Mesenchymal stem cell (in vitro differentiated cells and primary cell): Measurements from ENCODE around the gene TSPAN9.
A peak's percentile ranks its signal among the peaks of the same experiment; 100 is the strongest.

Source experiments
- DNase-seq: peaks from one replicate; pipeline ENCODE4 v3.0.0-alpha.2; 2013
- H2AFZ ChIP-seq: one replicate; pipeline ENCODE4 v1.6.1; 2013; ENCODE audit warnings: low read depth, mild to moderate bottlenecking, control low read depth, inconsistent platforms, low read length, moderate library complexity
- H2AK5ac ChIP-seq: 2 replicates; pipeline ENCODE4 v1.6.1; 2013; ENCODE audit warnings: low read length, moderate library complexity, mild to moderate bottlenecking, inconsistent platforms; ENCODE audit not compliant: severe bottlenecking
- H2BK120ac ChIP-seq: one replicate; pipeline ENCODE4 v1.6.1; 2013; ENCODE audit warnings: low read depth, mild to moderate bottlenecking, inconsistent platforms, low read length, moderate library complexity
- H2BK12ac ChIP-seq, 2 experiments: one replicate each; pipeline ENCODE4 v1.6.1; 2013; ENCODE audit warnings: inconsistent platforms in 2 of 2, low read length in 2 of 2, mild to moderate bottlenecking in 2 of 2, moderate library complexity in 2 of 2, control low read depth in 1 of 2
- H2BK15ac ChIP-seq: one replicate; pipeline ENCODE4 v1.6.1; 2013; ENCODE audit warnings: mild to moderate bottlenecking, low read depth, inconsistent platforms; ENCODE audit not compliant: poor library complexity, severe bottlenecking
- H2BK5ac ChIP-seq: 2 replicates; pipeline ENCODE4 v1.6.1; 2013; ENCODE audit warnings: low read depth, mild to moderate bottlenecking, low read length, control low read depth, inconsistent platforms; ENCODE audit not compliant: poor library complexity, severe bottlenecking
- H3K14ac ChIP-seq, 2 experiments: one replicate each; pipeline ENCODE4 v1.6.1; 2013; ENCODE audit warnings: inconsistent platforms in 2 of 2, low read length in 2 of 2, control low read depth in 1 of 2, mild to moderate bottlenecking in 1 of 2, moderate library complexity in 1 of 2
- H3K18ac ChIP-seq, 2 experiments: one replicate each; pipeline ENCODE4 v1.6.1; 2013; ENCODE audit warnings: inconsistent platforms in 2 of 2, low read length in 2 of 2, control low read depth in 1 of 2, low read depth in 1 of 2, mild to moderate bottlenecking in 1 of 2
- H3K23ac ChIP-seq, 2 experiments: one replicate each; pipeline ENCODE4 v1.6.1; 2013; ENCODE audit warnings: inconsistent platforms in 2 of 2, low read length in 2 of 2, mild to moderate bottlenecking in 2 of 2, moderate library complexity in 2 of 2, control low read depth in 1 of 2
- H3K27ac ChIP-seq: 2 replicates; pipeline ENCODE4 v1.5.1; 2013; ENCODE audit warnings: mild to moderate bottlenecking, moderate library complexity, low read length, control low read depth, inconsistent platforms; ENCODE audit not compliant: poor library complexity, severe bottlenecking
- H3K27me3 ChIP-seq, 2 experiments: 2 replicates each; pipeline versions ENCODE4 v1.6.1 to v1.7.0; 2013; ENCODE audit warnings: low read length in 2 of 2, mild to moderate bottlenecking in 2 of 2, moderate library complexity in 2 of 2, control low read depth in 1 of 2, inconsistent platforms in 1 of 2; ENCODE audit not compliant: control insufficient read depth in 1 of 2, insufficient read depth in 1 of 2
- H3K36me3 ChIP-seq, 2 experiments: 2 replicates each; pipeline versions ENCODE4 v1.6.1 to v1.7.0; 2013; ENCODE audit warnings: low read length in 2 of 2, control low read depth in 1 of 2, inconsistent platforms in 1 of 2, low read depth in 1 of 2, mild to moderate bottlenecking in 1 of 2; ENCODE audit not compliant: insufficient read depth in 2 of 2, control insufficient read depth in 1 of 2
- H3K4ac ChIP-seq, 2 experiments: one replicate each; pipeline ENCODE4 v1.6.1; 2013; ENCODE audit warnings: inconsistent platforms in 2 of 2, low read length in 2 of 2, mild to moderate bottlenecking in 2 of 2, moderate library complexity in 2 of 2, control low read depth in 1 of 2, low read depth in 1 of 2
- H3K4me1 ChIP-seq: 2 replicates; pipeline ENCODE4 v1.6.1; 2013; ENCODE audit warnings: low read depth, low read length, control low read depth; ENCODE audit not compliant: control insufficient read depth, insufficient read depth
- H3K4me2 ChIP-seq: 2 replicates; pipeline ENCODE4 v1.6.1; 2013; ENCODE audit warnings: low read length, mild to moderate bottlenecking, inconsistent platforms; ENCODE audit not compliant: poor library complexity, severe bottlenecking
- H3K4me3 ChIP-seq, 2 experiments: 2 replicates each; pipeline versions ENCODE4 v1.5.1 to v1.7.0; 2013; ENCODE audit warnings: low read length in 2 of 2, mild to moderate bottlenecking in 2 of 2, control low read depth in 1 of 2, low read depth in 1 of 2; ENCODE audit not compliant: insufficient read depth in 1 of 2
- H3K79me1 ChIP-seq: replicated peaks from 2 replicates; pipeline ENCODE4 v1.6.1; 2013; ENCODE audit warnings: mild to moderate bottlenecking, control low read depth, low read length, inconsistent platforms; ENCODE audit not compliant: poor library complexity, severe bottlenecking
- H3K9ac ChIP-seq: 2 replicates; pipeline ENCODE4 v1.7.0; 2013; ENCODE audit warnings: mild to moderate bottlenecking, low read length, moderate library complexity
- H3K9me3 ChIP-seq: 2 replicates; pipeline ENCODE4 v1.7.0; 2013; ENCODE audit warnings: mild to moderate bottlenecking, low read length; ENCODE audit not compliant: control insufficient read depth
- H4K8ac ChIP-seq: one replicate; pipeline ENCODE4 v1.6.1; 2013; ENCODE audit warnings: inconsistent platforms, mild to moderate bottlenecking, low read length, moderate library complexity
- H4K91ac ChIP-seq: one replicate; pipeline ENCODE4 v1.6.1; 2013; ENCODE audit warnings: mild to moderate bottlenecking, low read length, inconsistent platforms
- WGBS: methylation state at CpG from one replicate; pipeline ENCODE4 v1.1.7; 2013; ENCODE audit warnings: mixed read lengths; 5-methylcytosine and 5-hydroxymethylcytosine counted together

The TSPAN9 gene

GRCh38 chr12:3130057-3130830 is 53.1 kb downstream of the TSPAN9 start:
- peaks cover 0 to 12% of the 10 kb centered on the region in 2 experiments for H3K36me3 ChIP-seq
- no peak overlapping the region for H3K4me3 ChIP-seq
- H2BK5ac ChIP-seq = no peak overlapping the region
- H3K23ac ChIP-seq = no peak overlapping the region
- H2BK120ac ChIP-seq = no peak overlapping the region
- no peak overlapping the region for H2AK5ac ChIP-seq
- DNase-seq = no peak
- peaks cover 10% of the 10 kb centered on the region for H3K9me3 ChIP-seq
- H3K27me3 ChIP-seq = no peaks in the 10 kb centered on the region
- H3K79me1 ChIP-seq = peaks cover 37% of the 10 kb centered on the region
- H3K4me1 ChIP-seq = peaks cover 26% of the 10 kb centered on the region
- no peak overlapping the region for H3K9ac ChIP-seq
- no peak overlapping the region for H4K8ac ChIP-seq
- H3K4me2 ChIP-seq = no peak overlapping the region
- H2AFZ ChIP-seq = no peak overlapping the region
- H2BK12ac ChIP-seq = peak overlapping the region; percentile 52 to 56
- H3K14ac ChIP-seq = peak overlapping the region in 1 of 2 experiments; percentile 72
- H2BK15ac ChIP-seq = no peak overlapping the region
- peak overlapping the region in 1 of 2 experiments; percentile 61 for H3K4ac ChIP-seq
- peak overlapping the region; percentile 8 to 76 for H3K18ac ChIP-seq
- 88% methylated on average over 24 of the region's 24 CpGs for WGBS
- peak overlapping the region; percentile 57 for H4K91ac ChIP-seq
- no peak overlapping the region for H3K27ac ChIP-seq

DNA sequence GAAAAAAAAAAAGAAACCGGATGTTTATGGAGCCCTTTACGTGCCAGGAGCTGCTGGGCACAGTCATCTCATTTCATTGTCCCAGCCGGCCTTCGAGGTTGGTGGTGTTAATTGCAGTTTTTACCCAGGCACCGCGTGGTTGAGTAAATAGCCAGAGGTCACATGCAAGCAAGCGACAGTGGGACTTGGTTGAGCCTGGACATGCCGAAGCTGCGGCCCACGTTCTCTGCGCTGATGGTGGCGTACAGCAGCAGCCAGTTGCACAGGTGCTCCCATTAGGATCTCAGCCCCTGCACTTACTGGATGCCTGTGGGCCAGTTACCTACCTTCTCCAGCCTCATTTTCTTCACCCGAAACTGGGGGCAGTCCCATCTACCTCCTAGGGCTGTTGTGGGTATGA is 54.0 kb downstream of the TSPAN9 start:
- H3K4me2 ChIP-seq = no peak overlapping the region
- H4K91ac ChIP-seq = peak overlapping the region; percentile 52
- no peak overlapping the region for H3K9ac ChIP-seq
- H3K18ac ChIP-seq = no peak overlapping the region
- peaks cover 0 to 15% of the 10 kb centered on the region in 2 experiments for H3K36me3 ChIP-seq
- H3K14ac ChIP-seq = no peak overlapping the region
- H2BK15ac ChIP-seq = no peak overlapping the region
- no peak overlapping the region for H4K8ac ChIP-seq
- H3K9me3 ChIP-seq = peaks cover 2% of the 10 kb centered on the region
- 90% methylated on average over 13 of the region's 13 CpGs for WGBS
- DNase-seq = no peak
- H3K79me1 ChIP-seq = peaks cover 38% of the 10 kb centered on the region
- peaks cover 30% of the 10 kb centered on the region for H3K4me1 ChIP-seq
- no peak overlapping the region for H2BK5ac ChIP-seq
- peak overlapping the region in 1 of 2 experiments; percentile 2 for H3K4ac ChIP-seq
- H2AFZ ChIP-seq = no peak overlapping the region
- no peak overlapping the region for H2AK5ac ChIP-seq
- H3K27ac ChIP-seq = no peak overlapping the region
- H2BK12ac ChIP-seq = peak overlapping the region in 1 of 2 experiments; percentile 38
- no peak overlapping the region for H2BK120ac ChIP-seq
- H3K27me3 ChIP-seq = no peaks in the 10 kb centered on the region
- peak overlapping the region in 1 of 2 experiments; percentile 5 for H3K4me3 ChIP-seq
- H3K23ac ChIP-seq = no peak overlapping the region

DNA sequence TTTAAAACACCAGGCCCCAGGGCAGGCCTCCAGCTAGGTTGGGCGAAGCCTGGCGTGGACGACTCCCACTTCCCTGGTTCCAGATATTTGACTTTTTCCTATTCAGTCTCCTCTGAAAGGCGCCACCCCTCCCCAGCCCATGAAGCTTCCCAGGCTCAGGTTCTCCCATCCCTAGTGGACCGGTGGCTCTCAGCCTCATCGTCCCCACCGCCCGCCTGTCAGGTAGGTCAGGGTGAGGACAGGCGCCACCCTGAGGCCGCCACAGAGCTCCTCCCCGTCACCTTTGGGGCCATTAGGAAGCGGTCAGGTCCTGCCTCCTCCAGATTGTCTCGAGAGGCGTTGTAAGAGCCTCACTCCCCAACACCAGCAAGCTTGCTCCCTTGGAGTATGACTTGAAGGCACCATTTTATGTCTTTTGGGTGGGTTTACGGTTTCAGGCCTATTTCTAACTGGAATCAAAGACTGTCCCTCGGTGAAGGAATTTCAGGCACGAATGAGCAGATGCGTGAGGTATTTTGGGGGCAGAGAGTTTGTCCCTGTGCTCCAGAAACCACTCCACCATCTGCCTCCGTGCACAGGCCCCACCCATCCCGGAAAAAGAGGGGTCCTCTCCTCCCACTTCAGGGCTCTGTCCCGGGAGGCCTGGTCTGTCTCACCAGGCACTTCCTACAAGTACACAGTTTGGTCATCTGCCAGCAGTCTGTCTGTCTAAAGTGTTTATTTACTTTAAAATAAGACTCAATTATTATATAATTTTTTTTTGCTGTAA is 55.6 kb downstream of the TSPAN9 start:
- Histone ChIP-seq H3K23ac (no peak overlapping the region), H3K4me3 (no peak overlapping the region), H3K4ac (peak overlapping the region; percentile 75 to 79), H3K27me3 (peaks cover 0 to 3% of the 10 kb centered on the region in 2 experiments), H3K4me2 (no peak overlapping the region), H3K9me3 (no peaks in the 10 kb centered on the region), H2BK12ac (peak overlapping the region; percentile 60 to 85), H2AK5ac (peak overlapping the region; percentile 12), H3K36me3 (peaks cover 0 to 17% of the 10 kb centered on the region in 2 experiments), H3K79me1 (peaks cover 34% of the 10 kb centered on the region), H3K27ac (no peak overlapping the region), H2BK15ac (peak overlapping the region; percentile 37), H3K9ac (peak overlapping the region; percentile 16), H3K18ac (peak overlapping the region; percentile 86 to 90), H4K91ac (peak overlapping the region; percentile 88), H2AFZ (no peak overlapping the region), H4K8ac (peak overlapping the region; percentile 92), H3K4me1 (peaks cover 43% of the 10 kb centered on the region), H2BK120ac (peak overlapping the region; percentile 56), H3K14ac (no peak overlapping the region), H2BK5ac (no peak overlapping the region)
- WGBS = 59% methylated on average over 19 of the region's 21 CpGs
- DNase-seq = peak; percentile 65

DNA sequence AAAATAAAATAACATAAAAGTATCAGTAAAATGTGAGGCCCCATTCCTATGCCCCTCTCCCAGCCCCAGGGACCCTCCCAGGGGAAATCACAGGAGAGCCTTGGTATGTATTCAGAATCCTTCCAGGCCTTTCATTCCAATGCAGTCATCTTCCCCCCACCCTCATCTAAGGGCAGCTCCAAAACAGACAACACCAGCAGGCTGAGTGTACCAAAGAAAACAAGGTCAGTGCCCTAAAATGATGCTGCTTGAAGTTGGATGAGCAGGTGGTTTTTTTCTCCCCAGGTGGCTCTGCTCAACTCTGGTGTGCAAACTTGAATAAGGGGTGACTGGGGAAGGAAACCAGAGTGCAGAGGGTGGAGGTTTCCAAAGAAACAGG is 56.2 kb downstream of the TSPAN9 start:
- Histone ChIP-seq H3K18ac (peak overlapping the region in 1 of 2 experiments; percentile 6), H2AK5ac (no peak overlapping the region), H3K23ac (no peak overlapping the region), H3K79me1 (peaks cover 35% of the 10 kb centered on the region), H3K4me2 (no peak overlapping the region), H4K8ac (no peak overlapping the region), H3K4ac (no peak overlapping the region), H2AFZ (no peak overlapping the region), H2BK5ac (no peak overlapping the region), H3K27me3 (peaks cover 0 to 3% of the 10 kb centered on the region in 2 experiments), H2BK12ac (no peak overlapping the region), H2BK15ac (no peak overlapping the region), H3K4me3 (no peak overlapping the region), H4K91ac (no peak overlapping the region), H3K14ac (no peak overlapping the region), H3K36me3 (peaks cover 0 to 21% of the 10 kb centered on the region in 2 experiments), H2BK120ac (no peak overlapping the region), H3K4me1 (peaks cover 48% of the 10 kb centered on the region), H3K9me3 (no peaks in the 10 kb centered on the region), H3K9ac (peak overlapping the region; percentile 26), H3K27ac (no peak overlapping the region)
- DNase-seq = no peak
